Esophagus muscularis mucosa (tissue), 4 donors: ENCODE measurements around the gene MASTL.

Source experiments
- CTCF ChIP-seq, 3 experiments: fragments of 200-600 bp in 2 of 3; fragments of 450-650 bp in 1 of 3; sonication (generic) in 2 of 3; IDR thresholded peaks; one replicate each; pipeline ENCODE4 v1.5.1; 2017 to 2019; ENCODE audit warnings: antibody characterized with exemption in 3 of 3, mild to moderate bottlenecking in 2 of 3, moderate library complexity in 1 of 3
- EP300 ChIP-seq: sonication (generic); formaldehyde crosslinking; IDR thresholded peaks from one replicate; pipeline ENCODE4 v1.6.1; 2017; ENCODE audit warnings: antibody characterized with exemption
- POLR2A ChIP-seq: fragments of 450-650 bp; IDR thresholded peaks from one replicate; pipeline ENCODE4 v1.6.1; 2017; ENCODE audit warnings: antibody characterized with exemption, moderate library complexity, mild to moderate bottlenecking, low read depth

DNA sequence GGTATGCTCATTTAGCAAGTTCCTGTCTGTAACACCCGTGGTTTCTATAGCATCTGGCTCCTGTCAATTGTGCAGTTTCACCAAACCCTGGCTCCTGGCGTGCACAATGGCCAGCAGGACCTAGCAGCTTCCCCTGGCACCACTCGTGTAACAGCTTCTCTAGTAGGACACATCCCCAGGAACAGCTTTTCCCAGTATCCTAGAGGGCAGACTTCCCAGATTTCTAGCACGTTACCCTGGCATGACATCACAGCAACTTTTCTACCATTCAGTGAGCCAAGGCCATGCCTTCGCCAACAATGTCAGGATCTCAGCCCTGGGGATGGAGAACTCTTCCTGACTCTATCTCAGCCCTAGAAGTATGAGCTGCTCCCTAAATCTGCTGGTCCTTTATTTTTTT is 7.5 kb upstream of the MASTL start:
- TF ChIP-seq EP300 (no peak), CTCF (IDR thresholded peaks at IDR 0.05) (no peak), POLR2A (no peak)
